ENCODE results near the gene SGK1. TPM values are rescaled to one million over a fixed set of nuclear protein-coding genes. Genes with fewer than 3 reads are reported as not detected.
"Not testable (repeated sequence)": the region's sequence is repeated elsewhere in the genome, so short reads cannot be mapped to it uniquely, and the experiment has no call there.

SGK1 gene
- total RNA-seq, 1 experiment from 2014 or later, result 23.2 TPM

DNA sequence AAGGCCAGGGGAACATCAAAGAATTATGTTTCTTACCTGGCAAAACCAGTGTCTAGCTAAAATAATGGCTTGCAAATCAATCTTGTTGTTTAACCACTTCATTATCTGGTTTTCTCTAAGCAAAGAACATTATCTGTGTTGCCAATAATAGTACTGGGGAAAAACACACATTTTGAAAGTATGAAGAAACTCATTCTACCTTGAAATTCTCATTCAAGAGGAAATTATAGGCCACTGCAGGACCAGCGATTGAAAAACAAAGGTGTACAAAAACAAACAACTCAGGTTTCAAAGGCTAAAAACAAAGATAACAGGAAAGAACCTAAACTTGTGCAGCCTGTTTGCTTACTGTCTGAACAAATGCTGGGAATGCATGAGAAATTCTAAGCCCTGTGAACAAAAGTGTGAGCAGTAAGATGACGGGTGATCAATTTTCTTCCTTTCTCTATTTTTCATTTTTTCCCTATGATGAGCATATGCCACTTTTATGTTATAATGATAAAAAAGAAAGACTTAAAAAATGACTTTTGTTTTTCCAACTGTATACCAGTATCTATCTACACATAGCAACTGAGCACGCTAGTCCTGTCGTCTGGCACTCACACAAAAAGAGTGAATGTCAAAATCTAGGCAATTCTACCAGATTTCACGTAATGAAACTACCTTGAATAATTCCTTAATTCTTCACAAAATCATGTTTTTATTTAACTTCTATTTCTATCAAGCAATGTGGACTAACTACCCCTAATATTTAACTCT, 117.9 kb downstream of the SGK1 start:
- CTCF ChIA-PET, result no interaction called here
- DNase-seq (ENCODE audit: low spot score), result no peak
- Mint-ChIP-seq H3K36me3 (peaks cover 4% of the 10 kb centered on the region; the same call in 1 of the 2 replicates), H3K4me3 (no peak overlapping the region), H3K4me1 (peaks cover 15% of the 10 kb centered on the region), H3K27ac (peak overlapping the region; percentile 36; the same call in 1 of the 2 replicates), H3K9me3 (peaks cover 9% of the 10 kb centered on the region), H3K27me3 (ENCODE audit: low read depth) (no peaks in the 10 kb centered on the region)
- TF ChIP-seq ZNF232 (CRISPR knock-in tag; IDR thresholded peaks at IDR 0.05), result no peak
- peak; percentile 74 for TF ChIP-seq GABPB1 (CRISPR knock-in tag; IDR thresholded peaks at IDR 0.05)
- TF ChIP-seq EMX1 (CRISPR knock-in tag; IDR thresholded peaks at IDR 0.05), result no peak
- no peak for ATAC-seq
- POLR2A ChIA-PET, result interaction anchor here (0.7 kb wide), 1 partner anchor 584 kb away, joined by 4 read pairs; no protein-coding TSS in a partner anchor

DNA sequence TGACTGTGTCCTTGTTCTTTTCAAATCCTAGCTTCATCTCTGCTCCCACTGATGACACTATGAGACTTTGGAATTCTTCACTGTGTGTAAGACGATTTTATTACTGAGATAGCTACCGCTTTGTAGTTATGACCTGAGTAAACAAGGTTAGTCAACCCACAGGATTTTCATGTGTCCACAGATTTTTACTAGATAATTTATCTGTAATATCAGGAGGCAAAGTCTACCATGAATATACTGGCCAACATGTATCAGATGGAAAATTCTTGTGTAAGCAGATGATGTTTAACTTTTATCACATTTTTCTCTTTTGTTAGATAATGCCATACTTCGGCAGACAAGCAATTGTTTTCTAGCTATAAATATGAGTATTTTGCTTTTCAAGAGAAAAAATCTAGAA, 119.8 kb downstream of the SGK1 start:
- Mint-ChIP-seq H3K36me3 (no peaks in the 10 kb centered on the region), H3K4me1 (peaks cover 21% of the 10 kb centered on the region), H3K9me3 (peaks cover 4% of the 10 kb centered on the region; the same call in 1 of the 2 replicates), H3K27me3 (ENCODE audit: low read depth) (no peaks in the 10 kb centered on the region), H3K27ac (no peak overlapping the region), H3K4me3 (no peak overlapping the region)
- TF ChIP-seq GABPB1 (CRISPR knock-in tag; IDR thresholded peaks at IDR 0.05) (peak; percentile 82), CBFB (CRISPR knock-in tag; IDR thresholded peaks at IDR 0.05; ENCODE audit: low read depth) (no peak), SOX15 (CRISPR knock-in tag; IDR thresholded peaks at IDR 0.05) (no peak), ELF4 (CRISPR knock-in tag; IDR thresholded peaks at IDR 0.05; ENCODE audit: low read depth) (no peak), NR1H2 (CRISPR knock-in tag; IDR thresholded peaks at IDR 0.05) (no peak), RORB (CRISPR knock-in tag; IDR thresholded peaks at IDR 0.05) (no peak)
- TF ChIP-seq, protein P1, sequence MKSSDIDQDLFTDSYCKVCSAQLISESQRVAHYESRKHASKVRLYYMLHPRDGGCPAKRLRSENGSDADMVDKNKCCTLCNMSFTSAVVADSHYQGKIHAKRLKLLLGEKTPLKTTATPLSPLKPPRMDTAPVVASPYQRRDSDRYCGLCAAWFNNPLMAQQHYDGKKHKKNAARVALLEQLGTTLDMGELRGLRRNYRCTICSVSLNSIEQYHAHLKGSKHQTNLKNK (CRISPR knock-in tag; IDR thresholded peaks at IDR 0.05), result no peak
- ATAC-seq, result no peak
- ChIA-PET POLR2A (no interaction called here), CTCF (no interaction called here)
- DNase-seq (ENCODE audit: low spot score), result no peak

DNA sequence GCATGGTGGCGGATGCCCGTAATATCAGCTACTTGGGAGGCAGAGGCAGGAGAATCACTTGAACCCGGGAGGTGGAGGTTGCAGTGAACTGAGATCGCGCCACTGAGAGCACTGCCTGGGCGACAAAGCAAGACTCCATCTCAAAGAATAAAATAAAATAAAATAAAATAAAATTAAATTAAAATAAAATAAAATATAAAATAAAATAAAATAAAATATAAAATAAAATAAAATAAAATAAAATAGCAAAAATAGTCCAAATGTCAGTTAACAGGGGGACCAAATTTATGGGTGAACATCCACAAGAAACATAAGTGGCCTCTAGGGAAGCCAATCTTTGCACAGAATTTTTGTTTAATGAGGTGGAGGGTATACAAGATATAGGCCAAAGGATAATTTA, 120.2 kb downstream of the SGK1 start:
- DNase-seq (ENCODE audit: low spot score); ATAC-seq; POLR2A ChIA-PET; H3K27me3 Mint-ChIP-seq (ENCODE audit: low read depth); H3K4me3 Mint-ChIP-seq; H3K27ac Mint-ChIP-seq; H3K36me3 Mint-ChIP-seq; CTCF ChIA-PET; H3K9me3 Mint-ChIP-seq: not testable (repeated sequence)
- TF ChIP-seq HMGA2 (CRISPR knock-in tag; IDR thresholded peaks at IDR 0.05), result peak; percentile 99
- H3K4me1 Mint-ChIP-seq, result peaks cover 25% of the 10 kb centered on the region

DNA sequence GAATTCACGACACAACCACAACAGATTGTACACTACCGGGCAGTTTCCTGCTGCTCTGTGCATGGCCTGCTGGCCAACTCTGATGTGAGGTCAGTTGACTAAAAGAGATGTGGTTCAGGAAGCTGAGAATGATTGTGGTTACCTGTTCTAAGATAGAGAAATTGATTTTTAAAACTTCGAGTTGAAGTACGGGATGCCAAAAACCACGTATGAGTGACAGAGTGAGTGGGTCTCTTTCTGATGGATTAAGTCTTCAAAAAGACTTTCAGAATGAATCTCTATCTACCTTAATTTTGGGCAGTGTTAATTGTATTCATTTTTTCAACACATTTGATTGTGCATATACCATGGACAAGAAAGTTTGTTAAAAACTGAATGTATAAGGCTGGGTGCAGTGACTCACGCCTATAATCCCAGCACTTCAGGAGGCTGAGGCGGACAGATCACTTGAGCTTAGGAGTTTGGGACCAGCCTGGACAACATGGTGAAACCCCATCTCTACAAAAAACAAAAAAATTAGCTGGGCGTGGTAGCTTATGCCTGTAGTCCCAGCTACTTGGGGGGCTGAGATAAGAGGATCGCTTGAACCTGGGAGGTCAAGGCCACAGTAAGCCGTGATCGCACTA, 121.2 kb downstream of the SGK1 start:
- Mint-ChIP-seq H3K9me3 (peaks cover 3% of the 10 kb centered on the region; the same call in 1 of the 2 replicates), H3K27ac (no peak overlapping the region), H3K36me3 (no peaks in the 10 kb centered on the region), H3K4me3 (no peak overlapping the region), H3K27me3 (ENCODE audit: low read depth) (no peaks in the 10 kb centered on the region), H3K4me1 (peaks cover 32% of the 10 kb centered on the region)
- no peak for ATAC-seq
- POLR2A ChIA-PET, result no interaction called here
- DNase-seq (ENCODE audit: low spot score), result no peak
- no peak for TF ChIP-seq CREB1 (CRISPR knock-in tag; IDR thresholded peaks at IDR 0.05)
- no peak for TF ChIP-seq HMGA2 (CRISPR knock-in tag; IDR thresholded peaks at IDR 0.05)
- TF ChIP-seq, protein P2, sequence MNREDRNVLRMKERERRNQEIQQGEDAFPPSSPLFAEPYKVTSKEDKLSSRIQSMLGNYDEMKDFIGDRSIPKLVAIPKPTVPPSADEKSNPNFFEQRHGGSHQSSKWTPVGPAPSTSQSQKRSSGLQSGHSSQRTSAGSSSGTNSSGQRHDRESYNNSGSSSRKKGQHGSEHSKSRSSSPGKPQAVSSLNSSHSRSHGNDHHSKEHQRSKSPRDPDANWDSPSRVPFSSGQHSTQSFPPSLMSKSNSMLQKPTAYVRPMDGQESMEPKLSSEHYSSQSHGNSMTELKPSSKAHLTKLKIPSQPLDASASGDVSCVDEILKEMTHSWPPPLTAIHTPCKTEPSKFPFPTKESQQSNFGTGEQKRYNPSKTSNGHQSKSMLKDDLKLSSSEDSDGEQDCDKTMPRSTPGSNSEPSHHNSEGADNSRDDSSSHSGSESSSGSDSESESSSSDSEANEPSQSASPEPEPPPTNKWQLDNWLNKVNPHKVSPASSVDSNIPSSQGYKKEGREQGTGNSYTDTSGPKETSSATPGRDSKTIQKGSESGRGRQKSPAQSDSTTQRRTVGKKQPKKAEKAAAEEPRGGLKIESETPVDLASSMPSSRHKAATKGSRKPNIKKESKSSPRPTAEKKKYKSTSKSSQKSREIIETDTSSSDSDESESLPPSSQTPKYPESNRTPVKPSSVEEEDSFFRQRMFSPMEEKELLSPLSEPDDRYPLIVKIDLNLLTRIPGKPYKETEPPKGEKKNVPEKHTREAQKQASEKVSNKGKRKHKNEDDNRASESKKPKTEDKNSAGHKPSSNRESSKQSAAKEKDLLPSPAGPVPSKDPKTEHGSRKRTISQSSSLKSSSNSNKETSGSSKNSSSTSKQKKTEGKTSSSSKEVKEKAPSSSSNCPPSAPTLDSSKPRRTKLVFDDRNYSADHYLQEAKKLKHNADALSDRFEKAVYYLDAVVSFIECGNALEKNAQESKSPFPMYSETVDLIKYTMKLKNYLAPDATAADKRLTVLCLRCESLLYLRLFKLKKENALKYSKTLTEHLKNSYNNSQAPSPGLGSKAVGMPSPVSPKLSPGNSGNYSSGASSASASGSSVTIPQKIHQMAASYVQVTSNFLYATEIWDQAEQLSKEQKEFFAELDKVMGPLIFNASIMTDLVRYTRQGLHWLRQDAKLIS (CRISPR knock-in tag; IDR thresholded peaks at IDR 0.05; ENCODE audit: borderline replicate concordance), result no peak
- no peak for TF ChIP-seq FOXK1 (CRISPR knock-in tag; IDR thresholded peaks at IDR 0.05)
- no peak for TF ChIP-seq MYBL2 (CRISPR knock-in tag; IDR thresholded peaks at IDR 0.05)
- TF ChIP-seq, protein P3, sequence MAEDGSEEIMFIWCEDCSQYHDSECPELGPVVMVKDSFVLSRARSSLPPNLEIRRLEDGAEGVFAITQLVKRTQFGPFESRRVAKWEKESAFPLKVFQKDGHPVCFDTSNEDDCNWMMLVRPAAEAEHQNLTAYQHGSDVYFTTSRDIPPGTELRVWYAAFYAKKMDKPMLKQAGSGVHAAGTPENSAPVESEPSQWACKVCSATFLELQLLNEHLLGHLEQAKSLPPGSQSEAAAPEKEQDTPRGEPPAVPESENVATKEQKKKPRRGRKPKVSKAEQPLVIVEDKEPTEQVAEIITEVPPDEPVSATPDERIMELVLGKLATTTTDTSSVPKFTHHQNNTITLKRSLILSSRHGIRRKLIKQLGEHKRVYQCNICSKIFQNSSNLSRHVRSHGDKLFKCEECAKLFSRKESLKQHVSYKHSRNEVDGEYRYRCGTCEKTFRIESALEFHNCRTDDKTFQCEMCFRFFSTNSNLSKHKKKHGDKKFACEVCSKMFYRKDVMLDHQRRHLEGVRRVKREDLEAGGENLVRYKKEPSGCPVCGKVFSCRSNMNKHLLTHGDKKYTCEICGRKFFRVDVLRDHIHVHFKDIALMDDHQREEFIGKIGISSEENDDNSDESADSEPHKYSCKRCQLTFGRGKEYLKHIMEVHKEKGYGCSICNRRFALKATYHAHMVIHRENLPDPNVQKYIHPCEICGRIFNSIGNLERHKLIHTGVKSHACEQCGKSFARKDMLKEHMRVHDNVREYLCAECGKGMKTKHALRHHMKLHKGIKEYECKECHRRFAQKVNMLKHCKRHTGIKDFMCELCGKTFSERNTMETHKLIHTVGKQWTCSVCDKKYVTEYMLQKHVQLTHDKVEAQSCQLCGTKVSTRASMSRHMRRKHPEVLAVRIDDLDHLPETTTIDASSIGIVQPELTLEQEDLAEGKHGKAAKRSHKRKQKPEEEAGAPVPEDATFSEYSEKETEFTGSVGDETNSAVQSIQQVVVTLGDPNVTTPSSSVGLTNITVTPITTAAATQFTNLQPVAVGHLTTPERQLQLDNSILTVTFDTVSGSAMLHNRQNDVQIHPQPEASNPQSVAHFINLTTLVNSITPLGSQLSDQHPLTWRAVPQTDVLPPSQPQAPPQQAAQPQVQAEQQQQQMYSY (CRISPR knock-in tag; IDR thresholded peaks at IDR 0.05), result no peak
- TF ChIP-seq, protein P4, sequence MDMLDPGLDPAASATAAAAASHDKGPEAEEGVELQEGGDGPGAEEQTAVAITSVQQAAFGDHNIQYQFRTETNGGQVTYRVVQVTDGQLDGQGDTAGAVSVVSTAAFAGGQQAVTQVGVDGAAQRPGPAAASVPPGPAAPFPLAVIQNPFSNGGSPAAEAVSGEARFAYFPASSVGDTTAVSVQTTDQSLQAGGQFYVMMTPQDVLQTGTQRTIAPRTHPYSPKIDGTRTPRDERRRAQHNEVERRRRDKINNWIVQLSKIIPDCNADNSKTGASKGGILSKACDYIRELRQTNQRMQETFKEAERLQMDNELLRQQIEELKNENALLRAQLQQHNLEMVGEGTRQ (CRISPR knock-in tag; IDR thresholded peaks at IDR 0.05), result no peak
- TF ChIP-seq, protein P5, sequence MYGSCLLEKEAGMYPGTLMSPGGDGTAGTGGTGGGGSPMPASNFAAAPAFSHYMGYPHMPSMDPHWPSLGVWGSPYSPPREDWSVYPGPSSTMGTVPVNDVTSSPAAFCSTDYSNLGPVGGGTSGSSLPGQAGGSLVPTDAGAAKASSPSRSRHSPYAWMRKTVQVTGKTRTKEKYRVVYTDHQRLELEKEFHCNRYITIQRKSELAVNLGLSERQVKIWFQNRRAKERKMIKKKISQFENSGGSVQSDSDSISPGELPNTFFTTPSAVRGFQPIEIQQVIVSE (CRISPR knock-in tag; IDR thresholded peaks at IDR 0.05; ENCODE audit: borderline replicate concordance), result no peak
- CTCF ChIA-PET, result no interaction called here
